Stimulated activated CD8-positive, alpha-beta memory T cell treated with anti-CD3 and anti-CD28 coated beads, Interleukin-12 subunit alpha, Interleukin-12 subunit beta, amount 100 ng/mL, for 24 hours (primary cell): ENCODE data around the gene CSHL1.
"Not testable (repeated sequence)": the region's sequence is repeated elsewhere in the genome, so short reads cannot be mapped to it uniquely, and the experiment has no call there.

Experiments
- DNase-seq: peaks from one replicate; pipeline ENCODE4 v3.0.0-alpha.2; 2020; ENCODE audit errors: extremely low read depth

The CSHL1 gene

GRCh38 chr17:63940584-63940983, 29.5 kb upstream of the CSHL1 start:
- DNase-seq, result no peak

- DNase-seq, result no peak
Observed at GRCh38 chr17:63939884-63940283, 28.8 kb upstream of the CSHL1 start.

- DNase-seq, result no peak
Observed at GRCh38 chr17:63939401-63939800, 28.3 kb upstream of the CSHL1 start.

- no peak for DNase-seq
Observed at GRCh38 chr17:63937920-63938319, 26.9 kb upstream of the CSHL1 start.

- no peak for DNase-seq
Observed at GRCh38 chr17:63937319-63937718, 26.3 kb upstream of the CSHL1 start.

- no peak for DNase-seq
Observed at GRCh38 chr17:63934183-63935112, 23.4 kb upstream of the CSHL1 start.

GRCh38 chr17:63933598-63933997, 22.5 kb upstream of the CSHL1 start:
- DNase-seq, result no peak

GRCh38 chr17:63932721-63933120, 21.7 kb upstream of the CSHL1 start:
- no peak for DNase-seq

- DNase-seq, result no peak
Observed at GRCh38 chr17:63931981-63932561, 21.0 kb upstream of the CSHL1 start, which contains the start of gene CD79B. Gene CD79B (minus strand): TSS chr17:63932331. CDS start chr17:63932261, 70 bp downstream.

GRCh38 chr17:63930951-63931575, 20.0 kb upstream of the CSHL1 start:
- DNase-seq, result no peak

GRCh38 chr17:63929860-63930766, 19.1 kb upstream of the CSHL1 start:
- no peak for DNase-seq

- DNase-seq, result no peak
Observed at GRCh38 chr17:63928966-63929695, 18.1 kb upstream of the CSHL1 start.

- no peak for DNase-seq
Observed at GRCh38 chr17:63928172-63928666, 17.2 kb upstream of the CSHL1 start.

- no peak for DNase-seq
Observed at GRCh38 chr17:63927464-63928171, 16.6 kb upstream of the CSHL1 start.

GRCh38 chr17:63926164-63926563, 15.1 kb upstream of the CSHL1 start:
- DNase-seq, result no peak

- DNase-seq, result no peak
Observed at GRCh38 chr17:63925615-63926014, 14.6 kb upstream of the CSHL1 start.

- not testable (repeated sequence) for DNase-seq
Observed at GRCh38 chr17:63922402-63922801, 11.3 kb upstream of the CSHL1 start.

- DNase-seq, result not testable (repeated sequence)
Observed at GRCh38 chr17:63920779-63921178, 9.7 kb upstream of the CSHL1 start.

GRCh38 chr17:63920050-63920449, 9.0 kb upstream of the CSHL1 start:
- DNase-seq, result not testable (repeated sequence)

- DNase-seq, result no peak
Observed at GRCh38 chr17:63919311-63919723, 8.3 kb upstream of the CSHL1 start.
